Upper lobe of left lung (tissue), 6 donors: Measurements from ENCODE around the gene NTN1. TPM values are rescaled to one million over a fixed set of nuclear protein-coding genes. Genes with fewer than 3 reads are reported as not detected.

Experiments used
- ATAC-seq, 2 donors: fragments of 200-7000 bp; cut with Tn5 transposase; one replicate each; pipeline ENCODE4 v1.9.1; 2022; ENCODE audit warnings: mild to moderate bottlenecking in 2 of 2, moderate library complexity in 2 of 2; ENCODE audit not compliant: low FRiP score in 2 of 2
- DNase-seq, 2 donors: peaks; one replicate each; pipeline ENCODE4 v3.0.0-alpha.2; 2019 to 2020
- H3K27ac ChIP-seq, 4 donors: fragments of 200-600 bp; sonication (generic); one replicate each; pipeline ENCODE4 v1.5.1; 2016 to 2019
- H3K27me3 ChIP-seq, 4 donors: fragments of 200-600 bp; sonication (generic); one replicate each; pipeline ENCODE4 v1.5.1; 2017 to 2019
- H3K36me3 ChIP-seq, 4 donors: fragments of 200-600 bp; sonication (generic); one replicate each; pipeline ENCODE4 v1.5.1; 2016 to 2019
- H3K4me1 ChIP-seq, 4 donors: fragments of 200-600 bp; sonication (generic); one replicate each; pipeline ENCODE4 v1.5.1; 2018 to 2019
- H3K4me3 ChIP-seq, 4 donors: fragments of 200-600 bp; sonication (generic); one replicate each; pipeline ENCODE4 v1.5.1; 2017 to 2019; ENCODE audit warnings: mild to moderate bottlenecking in 2 of 4, moderate library complexity in 1 of 4
- H3K9me3 ChIP-seq, 4 donors: fragments of 200-600 bp; sonication (generic); one replicate each; pipeline ENCODE4 v1.5.1; 2018 to 2019
- CTCF ChIP-seq, 6 experiments: fragments of 450-650 bp in 4 of 6; fragments of 200-600 bp in 2 of 6; sonication (generic) in 2 of 6; IDR thresholded peaks; one replicate each; pipeline ENCODE4 v1.5.1; 2016 to 2019; ENCODE audit warnings: antibody characterized with exemption in 6 of 6
- EP300 ChIP-seq, 4 donors: sonication (generic); formaldehyde crosslinking; IDR thresholded peaks; one replicate each; pipeline ENCODE4 v1.5.1; 2017; ENCODE audit warnings: antibody characterized with exemption in 4 of 4, control low read depth in 2 of 4
- POLR2A ChIP-seq, 4 donors: fragments of 450-650 bp; IDR thresholded peaks; one replicate each; pipeline ENCODE4 v1.5.1; 2016 to 2017; ENCODE audit warnings: antibody characterized with exemption in 4 of 4, mild to moderate bottlenecking in 2 of 4
- POLR2AphosphoS5 ChIP-seq, 2 donors: sonication (generic); formaldehyde crosslinking; IDR thresholded peaks; one replicate each; pipeline ENCODE4 v1.5.1; 2017; ENCODE audit warnings: antibody characterized with exemption in 2 of 2
- WGBS, 2 donors: methylation state at CpG; one replicate each; pipeline ENCODE4 v1.1.5; 2017 to 2018; 5-methylcytosine and 5-hydroxymethylcytosine counted together
- total RNA-seq, 6 donors: library from RNA; depleted of rRNA in 4 of 6; stranded (reverse); fragments of >200 nt in 4 of 6; gene quantifications; one replicate each; pipeline versions ENCODE4 v1.1.0 to v1.2.1, GENCODE V29; 2016 to 2021
- donor health status: DM: no; HTN: no; CAD: no; lungs with moderate emphysema.
- donor health status: DM: no; HTN: yes; CAD: no; lungs with severe emphysema.

NTN1 gene
- total RNA-seq, 6 donors from 2014 or later: 2.6 to 9.1 (median 4.1) TPM

DNA sequence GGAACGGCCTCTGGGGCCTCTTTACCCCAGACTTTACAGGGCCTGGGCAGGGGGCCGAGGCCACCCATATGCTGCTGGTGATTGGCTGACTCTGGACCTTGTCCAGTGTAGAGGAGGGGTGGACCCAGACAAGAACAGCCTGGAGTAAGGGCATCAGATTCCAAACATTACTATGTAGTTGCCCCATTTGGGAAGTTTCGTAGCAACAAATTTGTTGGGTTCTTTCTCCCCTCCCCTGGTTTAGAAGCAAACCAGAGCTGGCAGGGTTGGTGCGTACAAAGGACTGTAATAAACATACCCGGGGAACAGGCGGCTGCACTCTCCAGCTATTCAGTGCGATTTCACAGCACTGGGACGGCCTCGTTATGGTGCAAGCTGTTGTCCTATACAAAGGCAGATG lies 145.5 kb downstream of the NTN1 start:
- 85 to 90% methylated on average over 9 of the region's 9 CpGs for WGBS, 2 donors
- Histone ChIP-seq H3K27me3 (no peaks in the 10 kb centered on the region), H3K4me1 (peaks cover 0 to 6% (median 0%) of the 10 kb centered on the region in 4 donors), H3K36me3 (no peaks in the 10 kb centered on the region), H3K27ac (no peak overlapping the region), H3K9me3 (no peaks in the 10 kb centered on the region), H3K4me3 (no peak overlapping the region)
- DNase-seq: no peak
- TF ChIP-seq POLR2A (IDR thresholded peaks at IDR 0.05) (no peak), CTCF (IDR thresholded peaks at IDR 0.05) (no peak), POLR2AphosphoS5 (IDR thresholded peaks at IDR 0.05) (no peak), EP300 (IDR thresholded peaks at IDR 0.05) (no peak)
- ATAC-seq: no peak

GRCh38 chr17:9167379-9167778 lies 146.1 kb downstream of the NTN1 start:
- WGBS, 2 donors: 74 to 78% methylated on average over 6 of the region's 6 CpGs

DNA sequence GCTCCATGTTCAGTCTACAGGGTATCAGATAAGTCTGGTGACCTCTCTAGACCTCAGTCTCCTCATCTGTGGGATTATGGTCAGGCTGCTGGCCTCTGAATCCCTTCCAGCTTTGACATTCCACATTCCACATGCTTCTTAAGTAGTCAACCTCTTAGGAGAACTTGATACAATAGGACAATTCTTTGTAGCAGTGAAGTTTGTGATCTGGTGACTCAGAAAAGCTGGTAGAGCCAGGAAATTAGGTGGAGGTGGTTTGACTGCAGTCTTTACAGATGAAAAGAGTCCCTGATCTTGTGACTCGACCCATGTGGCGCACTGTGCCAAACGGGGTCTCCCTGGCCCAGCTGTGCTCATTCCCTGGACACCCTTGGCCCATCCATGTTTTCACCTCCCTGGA lies 147.8 kb downstream of the NTN1 start:
- 69 to 84% methylated on average over 3 of the region's 3 CpGs for WGBS, 2 donors
- H3K4me1 ChIP-seq: no peaks in the 10 kb centered on the region
- H3K4me3 ChIP-seq: no peak overlapping the region
- no peaks in the 10 kb centered on the region for H3K9me3 ChIP-seq
- no peak for DNase-seq
- H3K27ac ChIP-seq: no peak overlapping the region
- H3K36me3 ChIP-seq: no peaks in the 10 kb centered on the region
- no peaks in the 10 kb centered on the region for H3K27me3 ChIP-seq
- no peak for ATAC-seq
- TF ChIP-seq EP300 (IDR thresholded peaks at IDR 0.05) (no peak), POLR2AphosphoS5 (IDR thresholded peaks at IDR 0.05) (no peak), POLR2A (IDR thresholded peaks at IDR 0.05) (no peak), CTCF (IDR thresholded peaks at IDR 0.05) (no peak)

More at GRCh38 chr17:9167379-9167778, 146.1 kb downstream of the NTN1 start:
- Histone ChIP-seq H3K36me3 (no peaks in the 10 kb centered on the region), H3K27me3 (no peaks in the 10 kb centered on the region), H3K4me3 (no peak overlapping the region), H3K4me1 (peaks cover 0 to 6% (median 0%) of the 10 kb centered on the region in 4 donors), H3K9me3 (no peaks in the 10 kb centered on the region), H3K27ac (no peak overlapping the region)
- TF ChIP-seq EP300 (IDR thresholded peaks at IDR 0.05) (no peak), CTCF (IDR thresholded peaks at IDR 0.05) (no peak), POLR2A (IDR thresholded peaks at IDR 0.05) (no peak), POLR2AphosphoS5 (IDR thresholded peaks at IDR 0.05) (no peak)
- no peak for DNase-seq
- ATAC-seq: no peak

DNA sequence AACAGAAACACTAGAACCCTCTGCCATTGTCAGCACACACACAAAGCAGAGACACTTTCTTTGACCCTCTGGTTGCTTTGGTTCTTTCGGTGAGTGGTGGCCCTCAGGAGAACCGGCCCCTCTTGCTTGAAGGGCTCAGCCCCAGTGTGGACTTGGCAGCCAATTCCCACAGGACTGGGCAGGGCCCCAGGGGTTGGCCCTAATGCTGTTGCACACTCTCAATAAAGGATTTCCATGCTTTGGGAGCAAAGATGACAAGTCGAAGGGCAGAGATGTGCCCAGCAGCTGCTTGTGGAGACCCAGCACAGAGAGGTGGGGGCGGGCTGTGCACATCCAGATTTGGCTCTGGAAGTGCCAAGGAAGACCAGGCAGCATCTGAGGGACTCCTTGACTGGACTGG lies 149.0 kb downstream of the NTN1 start:
- no peak for ATAC-seq
- H3K27ac ChIP-seq: no peak overlapping the region
- 69 to 76% methylated on average over 2 to 3 of the region's 4 CpGs for WGBS, 2 donors

More for the DNA sequence above, 149.0 kb downstream of the NTN1 start:
- Histone ChIP-seq H3K4me1 (no peaks in the 10 kb centered on the region), H3K4me3 (no peak overlapping the region), H3K9me3 (no peaks in the 10 kb centered on the region), H3K27me3 (no peaks in the 10 kb centered on the region), H3K36me3 (no peaks in the 10 kb centered on the region)
- TF ChIP-seq POLR2A (IDR thresholded peaks at IDR 0.05) (no peak), EP300 (IDR thresholded peaks at IDR 0.05) (no peak), POLR2AphosphoS5 (IDR thresholded peaks at IDR 0.05) (no peak), CTCF (IDR thresholded peaks at IDR 0.05) (no peak)
- no peak for DNase-seq
